ENCODE results near the gene PRG3. TPM values are rescaled to one million over a fixed set of nuclear protein-coding genes. Genes with fewer than 3 reads are reported as not detected.

The PRG3 gene
- total RNA-seq, 6 experiments from 2014 or later: not detected

GRCh38 chr11:57353852-57354251 is 27.1 kb downstream of the PRG3 start:
- no peak for ATAC-seq
- TF ChIP-seq POLR2A (IDR thresholded peaks at IDR 0.05): no peak
- no peak for TF ChIP-seq CTCF (IDR thresholded peaks at IDR 0.05)
- no peak for DNase-seq
- intact Hi-C loops (cut with DNase I): no loop called here
- no peaks in the 10 kb centered on the region for H3K9me3 ChIP-seq
- no peak overlapping the region for H3K4me3 ChIP-seq
- 73% methylated on average over 3 of the region's 4 CpGs for WGBS (ENCODE audit: insufficient coverage, low coverage, low lambda C conversion rate, missing lambda C conversion rate)
- H3K27me3 ChIP-seq: no peaks in the 10 kb centered on the region
- H3K4me1 ChIP-seq: peaks cover 0 to 5% (median 1%) of the 10 kb centered on the region in 4 donors
- no peak overlapping the region for H3K27ac ChIP-seq
- H3K36me3 ChIP-seq: no peaks in the 10 kb centered on the region

- intact Hi-C loops (cut with DNase I): no loop called here
- ATAC-seq (no peak), DNase-seq (no peak)
- no peaks in the 10 kb centered on the region for H3K27me3 ChIP-seq
- 67% methylated on average over 4 of the region's 4 CpGs for WGBS (ENCODE audit: insufficient coverage, low coverage, low lambda C conversion rate, missing lambda C conversion rate)
- no peak for TF ChIP-seq POLR2A (IDR thresholded peaks at IDR 0.05)
- no peak for TF ChIP-seq CTCF (IDR thresholded peaks at IDR 0.05)
- H3K36me3 ChIP-seq: no peaks in the 10 kb centered on the region
- no peak overlapping the region for H3K27ac ChIP-seq
- no peaks in the 10 kb centered on the region for H3K9me3 ChIP-seq
- peaks cover 0 to 5% (median 1%) of the 10 kb centered on the region in 4 donors for H3K4me1 ChIP-seq
- H3K4me3 ChIP-seq: no peak overlapping the region
Measured at GRCh38 chr11:57353446-57353845, 27.5 kb downstream of the PRG3 start.

- 100% methylated on average over 1 of the region's 5 CpGs for WGBS (ENCODE audit: insufficient coverage, low coverage, low lambda C conversion rate, missing lambda C conversion rate)
- DNase-seq: no peak
- intact Hi-C loops (cut with DNase I): no loop called here
- Histone ChIP-seq H3K4me1 (peaks cover 0 to 5% (median 1%) of the 10 kb centered on the region in 4 donors), H3K27me3 (no peaks in the 10 kb centered on the region), H3K27ac (no peak overlapping the region), H3K36me3 (no peaks in the 10 kb centered on the region), H3K9me3 (no peaks in the 10 kb centered on the region), H3K4me3 (no peak overlapping the region)
- TF ChIP-seq CTCF (IDR thresholded peaks at IDR 0.05) (no peak), POLR2A (IDR thresholded peaks at IDR 0.05) (no peak)
- no peak for ATAC-seq
Measured at GRCh38 chr11:57353036-57353435, 27.9 kb downstream of the PRG3 start.

GRCh38 chr11:57349491-57350274 is 31.3 kb downstream of the PRG3 start:
- peak; percentile 71 to 93 (median 88) for TF ChIP-seq CTCF (IDR thresholded peaks at IDR 0.05)
- TF ChIP-seq POLR2A (IDR thresholded peaks at IDR 0.05): no peak
- no peaks in the 10 kb centered on the region for H3K4me1 ChIP-seq
- ATAC-seq: peak; percentile 73 to 90 (median 80)
- H3K9me3 ChIP-seq: no peaks in the 10 kb centered on the region
- 28% methylated on average over 19 of the region's 31 CpGs for WGBS (ENCODE audit: insufficient coverage, low coverage, low lambda C conversion rate, missing lambda C conversion rate)
- H3K4me3 ChIP-seq: peak overlapping the region in 2 of 3 donors; percentile 29 to 52
- no peak overlapping the region for H3K27ac ChIP-seq
- peak; percentile 74 to 79 (median 75) for DNase-seq
- no peaks in the 10 kb centered on the region for H3K27me3 ChIP-seq
- intact Hi-C loops (cut with DNase I): loop anchor here (10.0 kb wide), 2 partner anchors 135 to 295 kb away; partner anchors contain the start of gene YPEL4 (in 2 of the 2)
- H3K36me3 ChIP-seq: no peaks in the 10 kb centered on the region

Measured in right lobe of liver (tissue), 6 donors.